Hepatocyte (in vitro differentiated cells): ENCODE results near the gene PNRC2.

Source experiments
- EZH2phosphoT487 ChIP-seq: fragments of 200-600 bp; sonication (generic); IDR thresholded peaks from one replicate; pipeline ENCODE4 v1.6.1; 2018; ENCODE audit warnings: antibody characterized with exemption, mild to moderate bottlenecking, low read depth, moderate library complexity; ENCODE audit not compliant: unreplicated experiment, severe bottlenecking
- TF ChIP-seq, protein P1 (sequence below): fragments of 200-600 bp; sonication (generic); IDR thresholded peaks from 2 replicates; pipeline ENCODE4 v1.5.1; 2016; ENCODE audit warnings: antibody characterized with exemption, mild to moderate bottlenecking; ENCODE audit not compliant: poor library complexity

DNA sequence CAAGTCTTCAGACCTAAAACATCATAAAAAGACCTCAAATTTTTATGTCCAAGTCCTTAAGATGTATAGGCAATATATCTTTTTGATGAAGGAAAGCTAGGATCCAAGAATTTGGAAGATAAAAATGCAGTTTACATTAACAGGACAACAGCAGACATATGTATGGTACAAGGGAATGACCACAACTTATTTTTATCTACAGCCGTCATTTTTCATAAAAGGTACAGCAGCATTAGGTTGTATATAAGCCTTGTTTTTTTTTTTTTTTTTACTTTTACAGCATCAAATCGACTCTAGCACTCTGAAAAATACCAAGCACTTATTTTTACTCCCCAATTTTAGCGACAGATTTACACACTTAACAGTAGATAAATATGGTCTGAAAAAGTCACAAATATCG, 19.2 kb downstream of the PNRC2 start:
- TF ChIP-seq, protein P1, sequence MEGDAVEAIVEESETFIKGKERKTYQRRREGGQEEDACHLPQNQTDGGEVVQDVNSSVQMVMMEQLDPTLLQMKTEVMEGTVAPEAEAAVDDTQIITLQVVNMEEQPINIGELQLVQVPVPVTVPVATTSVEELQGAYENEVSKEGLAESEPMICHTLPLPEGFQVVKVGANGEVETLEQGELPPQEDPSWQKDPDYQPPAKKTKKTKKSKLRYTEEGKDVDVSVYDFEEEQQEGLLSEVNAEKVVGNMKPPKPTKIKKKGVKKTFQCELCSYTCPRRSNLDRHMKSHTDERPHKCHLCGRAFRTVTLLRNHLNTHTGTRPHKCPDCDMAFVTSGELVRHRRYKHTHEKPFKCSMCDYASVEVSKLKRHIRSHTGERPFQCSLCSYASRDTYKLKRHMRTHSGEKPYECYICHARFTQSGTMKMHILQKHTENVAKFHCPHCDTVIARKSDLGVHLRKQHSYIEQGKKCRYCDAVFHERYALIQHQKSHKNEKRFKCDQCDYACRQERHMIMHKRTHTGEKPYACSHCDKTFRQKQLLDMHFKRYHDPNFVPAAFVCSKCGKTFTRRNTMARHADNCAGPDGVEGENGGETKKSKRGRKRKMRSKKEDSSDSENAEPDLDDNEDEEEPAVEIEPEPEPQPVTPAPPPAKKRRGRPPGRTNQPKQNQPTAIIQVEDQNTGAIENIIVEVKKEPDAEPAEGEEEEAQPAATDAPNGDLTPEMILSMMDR, result no peak
- TF ChIP-seq EZH2phosphoT487, result no peak
